WTC11 (cell line): ENCODE data around the gene MATN3. TPM values are rescaled to one million over a fixed set of nuclear protein-coding genes. Genes with fewer than 3 reads are reported as not detected.

Experiments
- ATAC-seq: fragments of 200-7000 bp; cut with Tn5 transposase; 2 replicates; pipeline ENCODE4 v1.10.0; 2021; ENCODE audit warnings: mild to moderate bottlenecking, moderate library complexity
- CTCF ChIA-PET: fragments of 300-600 bp; sonication (Branson Sonifier 250); formaldehyde crosslinking; loops from one replicate; lab custom pipeline; 2021; ENCODE audit warnings: antibody characterized with exemption; lab: Charles Lee
- POLR2A ChIA-PET: fragments of 350-600 bp; sonication (Branson Sonifier 250); formaldehyde crosslinking; loops from one replicate; lab custom pipeline; 2021; ENCODE audit warnings: antibody characterized with exemption; lab: Charles Lee
- DNase-seq: peaks from one replicate; pipeline ENCODE4 v3.0.0; 2021; ENCODE audit warnings: low spot score
- H3K27ac Mint-ChIP-seq: 2 replicates; pipeline ENCODE4 v1.8.0; 2021; ENCODE audit warnings: mixed read lengths
- H3K27me3 Mint-ChIP-seq: 2 replicates; pipeline ENCODE4 v1.8.0; 2021; ENCODE audit warnings: low read depth, mild to moderate bottlenecking, moderate library complexity, mixed read lengths
- H3K36me3 Mint-ChIP-seq: 2 replicates; pipeline ENCODE4 v1.8.0; 2021; ENCODE audit warnings: mixed read lengths
- H3K4me1 Mint-ChIP-seq: 2 replicates; pipeline ENCODE4 v1.8.0; 2022; ENCODE audit warnings: mixed read lengths
- H3K4me3 Mint-ChIP-seq: 2 replicates; pipeline ENCODE4 v1.8.0; 2021; ENCODE audit warnings: mild to moderate bottlenecking, moderate library complexity, mixed read lengths
- H3K9me3 Mint-ChIP-seq: 2 replicates; pipeline ENCODE4 v1.8.0; 2021; ENCODE audit warnings: mixed read lengths
- CDX4 ChIP-seq: fragments of 250-450 bp; sonication (Bioruptor Pico); IDR thresholded peaks from 2 replicates; pipeline ENCODE4 v1.9.0; 2021; ENCODE audit warnings: moderate library complexity, mild to moderate bottlenecking, inconsistent platforms, borderline replicate concordance
- E2F5 ChIP-seq: sonication (generic); formaldehyde crosslinking; IDR thresholded peaks from 2 replicates; pipeline ENCODE4 v1.8.1; 2022; ENCODE audit warnings: mild to moderate bottlenecking, moderate library complexity, missing genetic modification reagents
- ESRRA ChIP-seq: sonication (generic); formaldehyde crosslinking; IDR thresholded peaks from 2 replicates; pipeline ENCODE4 v1.8.1; 2022; ENCODE audit warnings: mild to moderate bottlenecking, missing genetic modification reagents, borderline replicate concordance
- IRF1 ChIP-seq: sonication (generic); formaldehyde crosslinking; IDR thresholded peaks from 2 replicates; pipeline ENCODE4 v1.8.0; 2023; ENCODE audit warnings: missing genetic modification reagents
- NR2C2 ChIP-seq: sonication (generic); formaldehyde crosslinking; IDR thresholded peaks from 2 replicates; pipeline ENCODE4 v1.8.0; 2022; ENCODE audit warnings: mild to moderate bottlenecking, missing genetic modification reagents
- RELA ChIP-seq: sonication (generic); formaldehyde crosslinking; IDR thresholded peaks from 2 replicates; pipeline ENCODE4 v1.8.1; 2022; ENCODE audit warnings: missing genetic modification reagents, mild to moderate bottlenecking, borderline replicate concordance
- SMAD4 ChIP-seq: sonication (generic); formaldehyde crosslinking; IDR thresholded peaks from 2 replicates; pipeline ENCODE4 v1.8.0; 2022; ENCODE audit warnings: mild to moderate bottlenecking, missing genetic modification reagents
- TCF7 ChIP-seq: sonication (generic); formaldehyde crosslinking; IDR thresholded peaks from 2 replicates; pipeline ENCODE4 v1.8.0; 2022; ENCODE audit warnings: mild to moderate bottlenecking, low read depth, missing genetic modification reagents, moderate library complexity
- ZBTB43 ChIP-seq: sonication (generic); formaldehyde crosslinking; IDR thresholded peaks from 2 replicates; pipeline ENCODE4 v1.8.1; 2023; ENCODE audit warnings: mild to moderate bottlenecking, missing genetic modification reagents
- ZNF263 ChIP-seq: sonication (generic); formaldehyde crosslinking; IDR thresholded peaks from 2 replicates; pipeline ENCODE4 v1.8.1; 2022; ENCODE audit warnings: low read depth, mild to moderate bottlenecking, moderate library complexity, missing genetic modification reagents
- ZNF416 ChIP-seq: fragments of 250-450 bp; sonication (Bioruptor Pico); IDR thresholded peaks from 2 replicates; pipeline ENCODE4 v1.9.0; 2021; ENCODE audit warnings: mild to moderate bottlenecking, inconsistent platforms
- total RNA-seq: library from RNA; stranded (reverse); gene quantifications from 3 replicates; pipeline ENCODE4 v1.2.3, GENCODE V29; 2021
- TF ChIP-seq, protein P1 (sequence below): fragments of 250-450 bp; sonication (Bioruptor Pico); IDR thresholded peaks from 2 replicates; pipeline ENCODE4 v1.9.0; 2021; ENCODE audit warnings: mild to moderate bottlenecking, borderline replicate concordance
- TF ChIP-seq, protein P2 (sequence below): sonication (generic); formaldehyde crosslinking; IDR thresholded peaks from 2 replicates; pipeline ENCODE4 v1.8.0; 2022; ENCODE audit warnings: missing genetic modification reagents
- TF ChIP-seq, protein P3 (sequence below): sonication (generic); formaldehyde crosslinking; IDR thresholded peaks from 2 replicates; pipeline ENCODE4 v1.8.0; 2022; ENCODE audit warnings: mild to moderate bottlenecking, missing genetic modification reagents
- TF ChIP-seq, protein P4 (sequence below): sonication (generic); formaldehyde crosslinking; IDR thresholded peaks from 2 replicates; pipeline ENCODE4 v1.8.1; 2023; ENCODE audit warnings: mild to moderate bottlenecking, moderate library complexity, missing genetic modification reagents

Gene MATN3
- total RNA-seq, 1 experiment from 2014 or later, result 6.3 TPM

GRCh38 chr2:20035955-20036666, 23.6 kb upstream of the MATN3 start:
- Mint-ChIP-seq H3K27me3 (no peaks in the 10 kb centered on the region), H3K9me3 (no peaks in the 10 kb centered on the region), H3K4me1 (no peaks in the 10 kb centered on the region), H3K27ac (peak overlapping the region; percentile 36; the same call in 1 of the 2 replicates), H3K4me3 (no peak overlapping the region), H3K36me3 (peaks cover 81% of the 10 kb centered on the region)
- POLR2A ChIA-PET, result interaction anchor here (0.6 to 1.3 kb wide), 2 partner anchors 12 to 15 kb away, joined by 3 read pairs; partner anchors contain the start of gene LAPTM4A
- TF ChIP-seq ESRRA (CRISPR knock-in tag) (no peak), TCF7 (CRISPR knock-in tag) (no peak), ZNF416 (no peak), IRF1 (CRISPR knock-in tag) (no peak), RELA (CRISPR knock-in tag) (no peak), NR2C2 (no peak), CDX4 (CRISPR knock-in tag) (no peak), SMAD4 (CRISPR knock-in tag) (no peak), E2F5 (no peak), ZNF263 (CRISPR knock-in tag) (no peak), ZBTB43 (CRISPR knock-in tag) (no peak)
- TF ChIP-seq, protein P1, sequence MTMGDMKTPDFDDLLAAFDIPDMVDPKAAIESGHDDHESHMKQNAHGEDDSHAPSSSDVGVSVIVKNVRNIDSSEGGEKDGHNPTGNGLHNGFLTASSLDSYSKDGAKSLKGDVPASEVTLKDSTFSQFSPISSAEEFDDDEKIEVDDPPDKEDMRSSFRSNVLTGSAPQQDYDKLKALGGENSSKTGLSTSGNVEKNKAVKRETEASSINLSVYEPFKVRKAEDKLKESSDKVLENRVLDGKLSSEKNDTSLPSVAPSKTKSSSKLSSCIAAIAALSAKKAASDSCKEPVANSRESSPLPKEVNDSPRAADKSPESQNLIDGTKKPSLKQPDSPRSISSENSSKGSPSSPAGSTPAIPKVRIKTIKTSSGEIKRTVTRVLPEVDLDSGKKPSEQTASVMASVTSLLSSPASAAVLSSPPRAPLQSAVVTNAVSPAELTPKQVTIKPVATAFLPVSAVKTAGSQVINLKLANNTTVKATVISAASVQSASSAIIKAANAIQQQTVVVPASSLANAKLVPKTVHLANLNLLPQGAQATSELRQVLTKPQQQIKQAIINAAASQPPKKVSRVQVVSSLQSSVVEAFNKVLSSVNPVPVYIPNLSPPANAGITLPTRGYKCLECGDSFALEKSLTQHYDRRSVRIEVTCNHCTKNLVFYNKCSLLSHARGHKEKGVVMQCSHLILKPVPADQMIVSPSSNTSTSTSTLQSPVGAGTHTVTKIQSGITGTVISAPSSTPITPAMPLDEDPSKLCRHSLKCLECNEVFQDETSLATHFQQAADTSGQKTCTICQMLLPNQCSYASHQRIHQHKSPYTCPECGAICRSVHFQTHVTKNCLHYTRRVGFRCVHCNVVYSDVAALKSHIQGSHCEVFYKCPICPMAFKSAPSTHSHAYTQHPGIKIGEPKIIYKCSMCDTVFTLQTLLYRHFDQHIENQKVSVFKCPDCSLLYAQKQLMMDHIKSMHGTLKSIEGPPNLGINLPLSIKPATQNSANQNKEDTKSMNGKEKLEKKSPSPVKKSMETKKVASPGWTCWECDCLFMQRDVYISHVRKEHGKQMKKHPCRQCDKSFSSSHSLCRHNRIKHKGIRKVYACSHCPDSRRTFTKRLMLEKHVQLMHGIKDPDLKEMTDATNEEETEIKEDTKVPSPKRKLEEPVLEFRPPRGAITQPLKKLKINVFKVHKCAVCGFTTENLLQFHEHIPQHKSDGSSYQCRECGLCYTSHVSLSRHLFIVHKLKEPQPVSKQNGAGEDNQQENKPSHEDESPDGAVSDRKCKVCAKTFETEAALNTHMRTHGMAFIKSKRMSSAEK (CRISPR knock-in tag), result no peak
- TF ChIP-seq, protein P2, sequence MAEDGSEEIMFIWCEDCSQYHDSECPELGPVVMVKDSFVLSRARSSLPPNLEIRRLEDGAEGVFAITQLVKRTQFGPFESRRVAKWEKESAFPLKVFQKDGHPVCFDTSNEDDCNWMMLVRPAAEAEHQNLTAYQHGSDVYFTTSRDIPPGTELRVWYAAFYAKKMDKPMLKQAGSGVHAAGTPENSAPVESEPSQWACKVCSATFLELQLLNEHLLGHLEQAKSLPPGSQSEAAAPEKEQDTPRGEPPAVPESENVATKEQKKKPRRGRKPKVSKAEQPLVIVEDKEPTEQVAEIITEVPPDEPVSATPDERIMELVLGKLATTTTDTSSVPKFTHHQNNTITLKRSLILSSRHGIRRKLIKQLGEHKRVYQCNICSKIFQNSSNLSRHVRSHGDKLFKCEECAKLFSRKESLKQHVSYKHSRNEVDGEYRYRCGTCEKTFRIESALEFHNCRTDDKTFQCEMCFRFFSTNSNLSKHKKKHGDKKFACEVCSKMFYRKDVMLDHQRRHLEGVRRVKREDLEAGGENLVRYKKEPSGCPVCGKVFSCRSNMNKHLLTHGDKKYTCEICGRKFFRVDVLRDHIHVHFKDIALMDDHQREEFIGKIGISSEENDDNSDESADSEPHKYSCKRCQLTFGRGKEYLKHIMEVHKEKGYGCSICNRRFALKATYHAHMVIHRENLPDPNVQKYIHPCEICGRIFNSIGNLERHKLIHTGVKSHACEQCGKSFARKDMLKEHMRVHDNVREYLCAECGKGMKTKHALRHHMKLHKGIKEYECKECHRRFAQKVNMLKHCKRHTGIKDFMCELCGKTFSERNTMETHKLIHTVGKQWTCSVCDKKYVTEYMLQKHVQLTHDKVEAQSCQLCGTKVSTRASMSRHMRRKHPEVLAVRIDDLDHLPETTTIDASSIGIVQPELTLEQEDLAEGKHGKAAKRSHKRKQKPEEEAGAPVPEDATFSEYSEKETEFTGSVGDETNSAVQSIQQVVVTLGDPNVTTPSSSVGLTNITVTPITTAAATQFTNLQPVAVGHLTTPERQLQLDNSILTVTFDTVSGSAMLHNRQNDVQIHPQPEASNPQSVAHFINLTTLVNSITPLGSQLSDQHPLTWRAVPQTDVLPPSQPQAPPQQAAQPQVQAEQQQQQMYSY (CRISPR knock-in tag), result no peak
- TF ChIP-seq, protein P3, sequence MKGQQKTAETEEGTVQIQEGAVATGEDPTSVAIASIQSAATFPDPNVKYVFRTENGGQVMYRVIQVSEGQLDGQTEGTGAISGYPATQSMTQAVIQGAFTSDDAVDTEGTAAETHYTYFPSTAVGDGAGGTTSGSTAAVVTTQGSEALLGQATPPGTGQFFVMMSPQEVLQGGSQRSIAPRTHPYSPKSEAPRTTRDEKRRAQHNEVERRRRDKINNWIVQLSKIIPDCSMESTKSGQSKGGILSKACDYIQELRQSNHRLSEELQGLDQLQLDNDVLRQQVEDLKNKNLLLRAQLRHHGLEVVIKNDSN (CRISPR knock-in tag), result no peak
- TF ChIP-seq, protein P4, sequence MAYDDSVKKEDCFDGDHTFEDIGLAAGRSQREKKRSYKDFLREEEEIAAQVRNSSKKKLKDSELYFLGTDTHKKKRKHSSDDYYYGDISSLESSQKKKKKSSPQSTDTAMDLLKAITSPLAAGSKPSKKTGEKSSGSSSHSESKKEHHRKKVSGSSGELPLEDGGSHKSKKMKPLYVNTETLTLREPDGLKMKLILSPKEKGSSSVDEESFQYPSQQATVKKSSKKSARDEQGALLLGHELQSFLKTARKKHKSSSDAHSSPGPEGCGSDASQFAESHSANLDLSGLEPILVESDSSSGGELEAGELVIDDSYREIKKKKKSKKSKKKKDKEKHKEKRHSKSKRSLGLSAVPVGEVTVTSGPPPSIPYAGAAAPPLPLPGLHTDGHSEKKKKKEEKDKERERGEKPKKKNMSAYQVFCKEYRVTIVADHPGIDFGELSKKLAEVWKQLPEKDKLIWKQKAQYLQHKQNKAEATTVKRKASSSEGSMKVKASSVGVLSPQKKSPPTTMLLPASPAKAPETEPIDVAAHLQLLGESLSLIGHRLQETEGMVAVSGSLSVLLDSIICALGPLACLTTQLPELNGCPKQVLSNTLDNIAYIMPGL (CRISPR knock-in tag), result no peak
- CTCF ChIA-PET, result interaction anchor here (1.4 kb wide), 1 partner anchor 20 kb away, joined by 5 read pairs; no protein-coding TSS in a partner anchor
- ATAC-seq (no peak), DNase-seq (no peak)
